NCI-H187 (cell line): ENCODE measurements around the gene TRERF1.

ENCODE experiments used
- DNase-seq, 2 experiments: peaks; one replicate each; lab custom pipeline; 2025; lab: John Stamatoyannopoulos, UW

Gene TRERF1

DNA sequence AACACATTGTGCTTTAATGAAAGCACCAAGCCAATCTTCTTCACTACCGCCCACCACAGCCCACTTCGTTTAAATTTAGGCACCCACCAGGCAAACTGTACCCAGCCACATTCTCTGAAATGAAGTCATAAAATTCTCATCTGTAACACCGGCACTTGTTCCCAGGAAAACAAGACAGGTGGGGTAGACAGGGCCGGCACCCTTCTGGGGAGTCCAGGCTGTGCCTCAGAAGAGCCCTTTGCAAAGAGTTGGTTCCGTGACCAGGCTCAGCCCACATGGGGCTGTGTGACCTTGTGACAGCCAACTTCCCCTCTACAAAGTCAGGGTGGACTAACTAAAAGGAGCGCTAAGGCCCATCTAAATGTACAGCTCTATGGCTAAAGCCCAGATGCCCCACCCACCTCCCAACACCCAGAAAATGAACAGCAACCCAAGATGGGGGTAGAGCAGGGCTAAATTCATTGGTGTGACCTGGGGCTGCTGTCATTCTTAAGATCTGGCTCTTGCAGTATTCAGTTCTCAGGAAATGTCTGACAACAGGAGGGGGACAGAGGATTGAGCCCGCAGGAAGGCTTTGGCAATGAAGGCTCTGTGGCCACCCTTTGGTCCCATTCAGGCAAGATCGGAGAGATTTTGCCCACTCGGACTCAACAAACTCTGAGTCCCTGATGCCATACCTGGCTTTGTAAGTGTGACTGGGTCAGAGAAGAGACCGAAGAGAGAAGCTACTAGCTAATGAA is 56.7 kb downstream of the TRERF1 start:
- no peak for DNase-seq

- DNase-seq: no peak
Measured at GRCh38 chr6:42394151-42394550, 57.6 kb downstream of the TRERF1 start.

DNA sequence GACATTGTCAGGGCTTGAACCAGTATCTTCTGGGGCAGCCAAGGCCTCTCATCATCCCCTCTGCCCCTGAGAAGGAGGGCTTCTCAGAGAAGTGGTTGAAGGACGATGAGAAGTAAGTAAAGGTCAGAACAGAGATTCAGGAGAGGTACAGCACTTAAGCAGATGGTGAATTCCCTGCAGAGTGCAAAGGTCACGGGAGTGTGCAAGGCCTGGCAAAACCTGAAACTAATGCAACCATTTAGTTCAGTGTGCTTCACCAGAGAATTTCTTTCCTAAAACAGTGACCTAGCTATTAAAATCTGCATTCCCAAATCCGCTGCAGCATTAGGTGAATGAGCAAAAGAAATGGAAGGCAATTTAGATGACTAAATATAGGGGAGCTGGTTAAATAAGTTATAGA is 58.4 kb downstream of the TRERF1 start:
- no peak for DNase-seq

DNA sequence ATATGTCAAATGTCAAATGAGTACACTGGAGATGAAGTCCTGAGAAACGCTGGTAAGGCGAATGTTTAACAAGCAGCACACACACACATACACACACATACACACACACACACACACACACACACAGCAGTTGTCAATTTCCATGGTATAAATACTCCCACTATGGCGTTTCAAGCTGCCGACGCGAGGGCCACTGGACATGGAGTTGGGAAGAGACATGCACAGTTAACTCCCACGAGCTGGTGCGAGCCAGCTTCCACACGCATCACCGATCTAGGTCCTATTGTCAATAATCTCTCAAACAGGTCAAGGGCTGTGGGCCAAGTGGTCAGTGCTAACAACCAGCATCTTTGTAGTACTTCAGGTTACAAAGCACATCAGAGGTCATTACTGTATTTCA is 58.9 kb downstream of the TRERF1 start:
- DNase-seq: no peak

- no peak for DNase-seq
Measured at GRCh38 chr6:42391441-42391840, 60.3 kb downstream of the TRERF1 start.

- DNase-seq: no peak
Measured at GRCh38 chr6:42390228-42390934, 61.3 kb downstream of the TRERF1 start.

DNA sequence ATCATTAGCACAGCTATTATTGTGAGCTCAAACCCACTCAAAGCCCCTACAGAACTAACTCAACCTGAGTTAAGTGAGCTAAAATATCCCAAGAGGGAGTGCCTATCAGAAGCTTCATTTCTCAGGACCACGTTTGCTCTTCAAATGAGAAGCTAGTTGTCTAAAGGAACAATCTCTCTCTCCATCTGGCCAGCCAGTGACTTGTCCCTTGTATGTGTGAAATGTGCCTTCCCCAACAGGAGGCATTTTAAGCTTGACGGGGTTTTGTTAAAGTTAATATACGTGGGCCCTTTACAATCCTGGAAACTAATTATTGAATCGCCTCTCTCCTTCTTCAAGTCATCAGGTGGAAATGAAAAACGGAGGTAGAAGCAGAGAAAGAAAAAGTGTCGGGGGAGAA is 62.0 kb downstream of the TRERF1 start:
- no peak for DNase-seq

DNA sequence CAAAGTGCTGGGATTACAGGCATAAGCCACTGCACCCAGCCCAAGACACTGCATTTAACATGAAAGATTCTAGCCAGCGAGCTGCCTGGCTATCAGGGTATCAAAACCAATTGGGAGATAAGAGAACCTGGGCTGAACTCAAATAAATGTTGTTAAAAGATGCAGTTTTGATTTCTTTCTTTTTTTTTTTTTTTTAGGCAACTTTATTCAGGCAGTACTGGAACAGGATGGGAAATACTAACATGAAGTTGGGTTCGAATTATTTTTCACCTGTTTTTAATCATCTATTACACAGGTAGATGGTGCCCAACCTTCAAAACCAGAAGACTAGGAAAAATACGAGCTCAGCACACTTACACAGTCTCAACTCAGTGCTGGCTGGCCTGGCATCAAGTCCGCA is 63.7 kb downstream of the TRERF1 start:
- no peak for DNase-seq

GRCh38 chr6:42387336-42387735 is 64.4 kb downstream of the TRERF1 start:
- no peak for DNase-seq

DNA sequence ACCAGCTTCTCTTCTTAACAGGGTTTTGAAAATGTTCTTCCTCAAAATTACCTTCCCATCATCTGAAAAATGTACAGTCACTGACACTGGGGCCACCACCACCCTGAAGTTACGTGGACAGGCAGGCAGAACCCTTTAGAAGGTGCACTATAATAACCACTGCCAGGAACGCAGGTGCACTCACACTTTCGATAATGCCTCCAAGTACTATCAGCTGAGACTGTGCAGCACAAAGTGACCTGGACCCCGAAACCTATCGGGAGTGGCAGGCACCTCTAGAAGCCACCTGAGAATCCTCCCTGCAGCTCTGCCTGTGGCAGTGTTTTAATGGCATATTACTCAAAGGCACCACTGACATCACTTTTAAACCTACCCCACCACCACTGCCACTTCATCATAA is 66.4 kb downstream of the TRERF1 start:
- DNase-seq: no peak

DNA sequence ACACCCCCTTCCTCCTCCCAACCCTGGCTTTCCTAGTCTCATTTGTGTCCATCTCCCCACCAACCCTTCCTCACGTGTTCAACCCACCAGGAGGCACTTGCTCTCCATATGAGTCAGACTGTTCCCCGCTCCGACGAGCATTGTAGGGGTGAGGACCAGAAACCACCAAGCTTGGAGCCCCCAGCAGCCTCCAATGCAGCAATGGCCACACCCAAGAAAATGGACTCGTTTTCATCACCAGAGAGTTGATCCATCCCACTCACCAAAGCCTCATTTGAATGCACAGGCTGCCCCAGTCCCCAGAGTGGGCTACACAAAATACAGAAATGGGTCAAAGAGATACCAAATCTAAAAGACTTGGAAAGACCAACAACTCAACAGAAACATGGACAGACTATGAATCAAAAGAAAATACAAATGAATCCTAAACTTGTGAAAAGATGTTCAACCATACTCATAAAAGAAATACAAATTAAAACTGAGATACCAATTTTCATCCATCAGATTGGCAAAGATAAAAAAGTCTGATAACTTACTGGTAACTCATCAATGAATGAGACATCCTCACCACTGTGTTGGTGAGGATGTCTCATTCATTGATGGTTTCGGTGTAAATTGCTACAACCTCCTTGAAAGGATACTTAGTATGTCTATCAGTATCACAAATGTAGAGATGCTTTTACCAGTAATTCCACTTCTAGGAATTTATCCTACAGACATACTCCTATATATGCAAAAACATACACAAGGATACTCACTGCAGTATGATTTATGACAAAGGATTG is 68.1 kb downstream of the TRERF1 start:
- no peak for DNase-seq

GRCh38 chr6:42381850-42382249 is 69.9 kb downstream of the TRERF1 start:
- DNase-seq: no peak

GRCh38 chr6:42380228-42380979 is 71.3 kb downstream of the TRERF1 start:
- no peak for DNase-seq

- no peak for DNase-seq
Measured at GRCh38 chr6:42378536-42378935, 73.2 kb downstream of the TRERF1 start.

- no peak for DNase-seq
Measured at GRCh38 chr6:42378125-42378524, 73.6 kb downstream of the TRERF1 start.

GRCh38 chr6:42375007-42375635 is 76.6 kb downstream of the TRERF1 start:
- no peak for DNase-seq

DNA sequence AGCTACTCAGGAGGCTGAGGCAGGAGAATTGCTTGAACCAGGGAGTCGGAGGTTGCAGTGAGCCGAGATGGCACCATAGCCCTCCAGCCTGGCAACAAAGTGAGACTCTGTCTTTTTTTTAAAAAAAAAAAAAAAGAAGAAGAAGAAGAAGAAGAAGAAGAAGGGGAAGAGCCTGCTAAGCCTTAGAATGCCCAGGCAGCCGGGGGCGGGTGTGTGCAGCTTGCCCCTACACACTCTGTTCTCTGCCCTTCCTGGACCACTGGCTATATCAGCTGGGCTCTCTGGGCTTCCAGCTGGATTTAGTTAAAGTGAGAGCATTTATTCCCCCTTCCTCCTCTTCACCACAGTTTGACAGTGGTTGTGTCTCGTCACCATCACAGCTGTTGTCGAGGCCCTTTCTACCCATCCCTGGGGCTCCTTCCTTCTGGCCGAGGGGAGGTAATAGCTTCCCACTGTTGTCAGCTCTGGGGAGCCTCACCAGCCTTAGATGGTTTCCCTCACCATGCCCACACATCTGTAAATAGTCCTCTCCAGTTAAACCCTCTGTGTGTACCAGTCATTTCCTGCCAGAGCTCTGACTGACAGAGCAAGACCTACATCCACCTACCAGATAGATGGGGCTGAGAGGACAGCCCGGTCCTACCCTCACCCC is 77.6 kb downstream of the TRERF1 start:
- DNase-seq: no peak

GRCh38 chr6:42372699-42373098 is 79.0 kb downstream of the TRERF1 start:
- DNase-seq: no peak

DNA sequence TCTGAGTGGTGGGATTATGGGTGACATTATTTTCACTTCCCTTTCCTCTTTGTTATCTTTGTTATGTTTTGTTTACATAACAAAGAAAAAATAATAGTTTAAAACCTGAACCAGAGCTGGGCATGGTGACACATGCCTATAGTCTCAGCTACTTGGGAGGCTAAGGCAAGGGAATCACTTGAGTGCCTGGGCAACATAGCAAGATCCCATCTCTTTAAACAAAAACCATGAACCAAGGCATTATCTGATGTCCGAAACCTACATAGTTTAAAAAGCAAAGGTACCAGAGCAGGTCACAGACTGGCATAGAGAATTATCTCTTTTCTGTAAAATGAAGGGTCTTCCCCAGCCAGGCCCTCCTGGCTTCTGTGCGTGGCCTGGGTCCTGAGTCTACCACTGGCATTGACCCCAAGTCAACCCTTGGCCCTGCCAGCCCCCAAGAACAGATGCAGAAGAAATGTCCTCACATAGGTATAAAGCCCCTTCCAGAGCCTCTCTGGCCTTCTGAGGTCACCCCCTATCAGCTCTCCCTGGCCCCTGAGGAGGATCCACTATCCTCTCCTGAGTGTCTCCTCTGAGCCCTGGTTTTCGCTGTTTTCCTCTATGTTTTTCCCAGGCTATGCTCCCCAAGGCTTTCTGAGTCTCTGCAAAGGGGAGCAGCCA is 81.3 kb downstream of the TRERF1 start:
- no peak for DNase-seq

GRCh38 chr6:42369568-42369967 is 82.2 kb downstream of the TRERF1 start:
- no peak for DNase-seq

DNA sequence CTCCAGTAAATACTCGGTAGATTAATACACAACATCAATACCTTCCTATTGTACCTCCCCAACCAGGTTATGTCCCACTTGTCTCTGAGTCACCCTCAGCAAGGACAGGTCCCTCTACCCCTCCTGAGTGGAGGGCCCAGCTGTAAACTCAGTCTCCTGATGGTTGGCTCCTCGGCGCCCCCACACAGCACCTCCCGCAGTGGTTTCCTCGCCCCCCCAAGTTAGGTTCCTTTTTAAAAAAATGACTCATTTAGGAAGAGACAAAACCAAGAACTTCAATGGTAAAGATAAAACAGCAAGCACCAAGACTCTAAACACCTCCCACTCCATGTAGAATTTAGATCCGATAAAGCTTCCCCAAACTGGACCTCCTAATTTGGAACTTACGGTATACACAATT is 83.5 kb downstream of the TRERF1 start:
- no peak for DNase-seq
